Smooth muscle cell of the brain vasculature (primary cell): ENCODE data around the gene CLTB.
"Not testable (repeated sequence)": the region's sequence is repeated elsewhere in the genome, so short reads cannot be mapped to it uniquely, and the experiment has no call there.

Experiments
- DNase-seq: peaks from one replicate; pipeline ENCODE4 v3.0.0-alpha.2; 2012; ENCODE audit warnings: low read depth, low spot score

The CLTB gene

GRCh38 chr5:176426876-176427275 is 10.5 kb upstream of the CLTB start:
- no peak for DNase-seq

DNA sequence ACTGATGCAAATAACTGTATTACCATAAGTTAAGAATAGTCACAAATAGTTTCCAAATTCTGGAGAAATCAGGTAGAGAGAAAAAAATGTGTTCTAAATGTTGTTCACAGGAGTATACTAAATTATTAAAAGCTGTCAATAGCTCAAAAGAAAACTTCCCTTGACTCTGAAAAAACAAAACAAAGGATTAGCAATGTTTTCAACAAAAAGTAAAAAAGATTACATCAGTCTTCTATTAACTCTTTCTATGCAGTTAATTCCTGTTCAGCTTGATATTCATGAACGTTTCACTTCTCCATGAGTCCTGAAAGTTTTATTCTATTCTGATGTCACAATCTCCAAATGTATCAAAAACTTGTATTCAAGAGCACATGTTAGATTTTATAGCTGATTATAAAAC is 9.5 kb upstream of the CLTB start:
- DNase-seq: no peak

DNA sequence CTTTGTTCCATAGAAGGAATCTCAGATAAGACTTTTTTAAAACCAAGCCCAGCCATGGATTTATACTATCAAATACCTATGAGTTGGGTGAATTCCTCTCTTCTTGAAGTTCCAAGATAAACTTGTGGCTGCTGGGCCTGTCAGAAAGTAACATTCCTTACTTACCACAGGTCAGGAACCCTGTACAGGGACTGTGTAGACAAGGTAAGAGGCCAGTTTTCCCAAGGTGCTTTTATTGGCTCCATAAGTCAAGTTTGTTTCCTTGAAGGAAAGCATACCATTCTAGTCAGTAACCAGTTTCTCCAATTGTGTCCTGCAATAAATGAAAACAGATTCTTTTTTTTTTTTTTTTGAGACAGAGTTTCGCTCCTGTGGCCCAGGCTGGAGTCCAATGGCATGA is 8.8 kb upstream of the CLTB start:
- no peak for DNase-seq

DNA sequence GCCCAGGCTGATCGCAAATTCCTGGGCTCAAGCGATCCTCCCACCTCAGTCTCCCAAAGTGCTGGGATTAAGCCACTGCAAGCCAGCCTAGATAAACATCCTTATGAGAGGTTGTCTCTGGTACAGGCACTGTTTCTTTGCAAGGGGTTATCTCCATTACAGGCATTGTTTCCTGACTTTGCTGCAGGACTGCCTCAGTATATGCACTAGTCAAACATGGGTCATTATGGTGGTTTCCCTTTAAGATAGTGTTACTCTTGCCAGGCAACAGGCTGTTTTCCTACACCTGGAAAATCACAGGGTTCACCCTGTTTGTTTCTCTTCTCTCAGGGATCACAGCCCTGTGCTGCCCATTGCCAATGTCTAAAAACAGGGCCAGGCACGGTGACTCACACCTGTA is 7.8 kb upstream of the CLTB start:
- no peak for DNase-seq

DNA sequence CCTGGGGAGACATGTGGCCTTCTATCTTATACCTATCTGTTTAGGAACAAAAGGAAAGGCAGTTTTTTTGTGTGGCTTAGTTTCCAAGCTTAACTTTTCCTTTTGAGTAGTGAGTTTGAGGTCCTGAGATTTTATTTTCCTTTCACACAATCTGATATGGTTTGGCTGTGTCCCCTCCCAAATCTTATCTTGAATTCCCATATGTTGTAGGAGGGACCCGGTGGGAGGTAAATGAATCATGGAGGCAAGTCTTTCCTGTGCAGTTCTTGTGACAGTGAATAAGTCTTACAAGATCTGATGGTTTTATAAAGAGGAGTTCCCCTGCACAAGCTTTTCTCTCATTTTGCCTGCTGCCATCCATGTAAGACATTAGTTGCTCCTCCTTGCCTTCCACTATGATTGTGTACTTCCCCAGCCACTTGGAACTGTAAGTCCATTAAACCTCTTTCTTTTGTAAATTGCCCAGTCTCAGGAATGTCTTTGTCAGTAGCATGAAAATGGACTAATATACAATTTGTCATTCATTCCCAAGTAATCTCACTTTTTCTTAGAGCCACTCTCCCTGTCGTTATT is 4.7 kb upstream of the CLTB start:
- no peak for DNase-seq

- no peak for DNase-seq
Observed at GRCh38 chr5:176420086-176420485, 3.7 kb upstream of the CLTB start.

- no peak for DNase-seq
Observed at GRCh38 chr5:176418251-176418650, 1.9 kb upstream of the CLTB start.

DNA sequence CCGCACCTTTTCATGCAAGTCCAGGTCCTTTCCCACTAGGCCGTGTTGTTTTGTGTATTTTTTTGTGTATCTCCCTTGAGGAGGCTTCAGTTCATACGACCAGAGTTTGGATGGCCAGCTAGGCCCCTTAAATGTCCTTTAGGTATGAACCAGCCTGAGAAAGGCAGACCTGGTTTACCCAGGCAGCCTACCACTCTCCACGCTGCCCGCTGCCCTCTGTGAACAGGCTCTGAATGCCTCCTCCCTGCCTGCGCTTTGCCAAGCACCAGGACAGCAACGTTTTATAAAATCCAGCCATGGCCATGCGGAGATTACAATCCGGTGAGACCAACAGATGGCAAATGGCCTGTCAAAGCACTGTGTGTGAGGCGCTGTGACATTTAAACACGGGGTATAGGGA is 626 bp upstream of the CLTB start:
- DNase-seq: no peak

DNA sequence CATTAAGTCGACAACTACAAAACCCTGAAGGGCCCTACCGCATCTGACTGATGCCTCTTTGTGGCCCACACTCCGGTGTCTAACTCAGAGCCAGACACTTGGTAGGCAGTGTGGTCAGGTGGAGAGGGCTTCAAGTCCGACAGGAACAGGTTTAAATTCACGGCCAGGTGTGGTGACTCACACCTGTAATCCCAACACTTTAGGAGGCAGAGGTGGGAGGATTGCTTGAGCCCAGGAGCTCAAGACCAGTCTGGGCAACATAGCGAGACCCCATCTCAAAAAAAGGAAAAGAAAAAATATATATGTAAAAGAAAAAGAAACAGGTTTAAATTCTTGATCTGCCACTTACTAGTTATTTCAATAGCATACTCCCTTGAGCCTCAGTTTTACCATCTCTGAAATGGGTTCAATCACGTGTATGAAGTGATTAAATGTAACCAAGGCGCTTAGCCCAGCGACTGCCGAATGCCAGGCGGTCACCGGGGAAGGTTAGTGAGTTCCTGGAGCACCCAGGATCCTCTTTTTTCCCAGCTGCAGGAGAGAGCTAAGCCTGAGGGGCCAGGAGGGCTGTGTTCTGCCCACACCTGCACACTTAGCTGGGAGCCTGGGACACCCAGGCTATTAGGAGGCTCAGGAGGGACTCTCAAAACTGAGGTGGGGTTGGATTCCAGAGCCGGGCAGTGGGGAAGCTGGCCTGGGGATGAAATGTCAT is 943 bp downstream of the CLTB start:
- no peak for DNase-seq

DNA sequence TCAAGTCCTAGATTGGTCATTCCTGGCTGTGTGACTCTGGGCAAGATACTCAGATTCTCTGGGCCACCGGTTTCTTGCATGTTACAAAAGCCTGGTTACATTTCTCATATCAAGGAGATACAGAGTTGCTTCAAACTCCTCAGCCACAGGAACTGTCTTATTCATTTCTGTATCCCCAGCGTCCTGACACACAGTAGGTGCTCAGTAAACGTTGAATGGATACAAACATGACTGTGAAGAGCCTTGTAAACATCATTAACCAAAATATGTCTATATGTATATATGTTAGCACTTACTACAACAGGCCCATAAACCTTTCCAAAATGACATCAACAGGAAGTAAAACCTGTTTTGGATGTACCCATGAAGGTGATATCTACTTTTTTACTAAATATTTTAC is 1.6 kb downstream of the CLTB start:
- no peak for DNase-seq

DNA sequence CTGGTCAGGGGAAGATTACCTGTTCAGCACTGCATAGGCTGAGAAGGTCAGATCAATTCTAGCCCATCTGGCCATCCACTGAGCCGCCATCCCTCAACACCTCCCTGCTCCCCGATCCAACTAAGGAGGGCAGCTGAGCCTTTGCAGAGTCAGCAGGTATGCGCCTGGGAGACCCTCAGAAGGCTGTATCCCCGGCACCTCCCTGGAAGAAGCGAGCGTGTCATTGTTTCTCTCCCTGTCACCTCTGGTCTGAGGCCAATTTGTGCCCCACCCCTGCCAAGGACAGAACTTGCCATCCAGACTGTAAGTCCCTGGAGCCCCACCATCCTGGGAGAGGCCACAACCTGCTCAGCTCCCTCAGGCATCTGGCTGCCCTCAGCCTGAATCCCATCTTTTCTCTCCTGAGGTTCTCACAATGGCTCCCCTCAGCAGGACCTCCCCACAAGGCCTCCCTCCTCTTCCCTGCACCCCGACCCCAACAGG is 2.6 kb downstream of the CLTB start:
- DNase-seq: no peak

DNA sequence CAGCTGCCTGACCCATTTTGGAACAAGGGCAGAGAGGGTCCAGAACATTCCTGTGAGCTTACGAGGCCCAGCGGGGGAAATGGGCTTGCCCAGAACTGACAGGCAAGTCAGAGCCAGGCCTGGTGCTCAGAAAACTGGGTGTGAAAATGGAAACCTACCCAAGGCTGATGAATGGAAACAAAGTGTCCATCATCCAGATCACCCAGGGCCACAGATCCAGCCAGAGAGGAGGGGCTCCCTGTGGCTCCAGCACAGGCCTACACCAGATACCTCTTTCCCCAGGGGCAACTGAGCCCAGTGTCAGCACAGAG is 3.1 kb downstream of the CLTB start:
- peak; percentile 28 for DNase-seq

- no peak for DNase-seq
Observed at GRCh38 chr5:176412517-176413254, 3.7 kb downstream of the CLTB start.

GRCh38 chr5:176410486-176411180 is 5.7 kb downstream of the CLTB start:
- no peak for DNase-seq

DNA sequence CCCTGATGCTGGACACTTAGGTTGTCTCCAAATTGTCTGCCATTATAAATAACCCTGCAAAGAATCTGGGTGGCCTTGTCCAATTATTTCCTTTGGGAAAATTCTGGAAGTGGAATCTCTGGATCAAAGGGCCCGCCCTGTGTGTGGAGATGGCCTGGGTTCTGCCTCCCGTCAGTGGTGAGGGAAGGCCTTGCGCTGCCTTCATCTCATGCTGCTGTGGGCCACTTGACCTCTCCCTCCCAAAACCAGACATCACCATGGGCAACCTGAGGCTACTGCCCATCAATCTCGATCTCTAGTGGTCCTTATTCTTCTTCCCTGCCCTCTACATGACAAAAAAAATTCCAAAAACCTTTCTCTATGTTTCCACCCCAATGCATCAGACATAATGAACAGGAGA is 6.6 kb downstream of the CLTB start:
- no peak for DNase-seq

- no peak for DNase-seq
Observed at GRCh38 chr5:176408590-176408989, 7.7 kb downstream of the CLTB start.

DNA sequence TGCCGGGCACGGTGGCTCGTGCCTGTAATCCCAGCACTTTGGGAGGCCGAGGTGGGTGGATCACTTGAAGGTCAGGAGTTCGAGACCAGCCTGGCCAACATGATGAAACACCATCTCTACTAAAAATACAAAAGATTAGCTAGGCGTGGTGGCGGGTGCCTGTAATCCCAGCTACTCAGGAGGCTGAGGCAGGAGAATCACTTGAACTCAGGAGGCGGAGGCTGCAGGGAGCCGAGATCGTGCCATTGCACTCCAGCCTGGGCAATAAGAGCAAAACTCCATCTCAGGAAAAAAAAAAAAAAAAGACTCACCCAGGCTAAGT is 8.1 kb downstream of the CLTB start:
- not testable (repeated sequence) for DNase-seq

- no peak for DNase-seq
Observed at GRCh38 chr5:176407456-176408251, 8.7 kb downstream of the CLTB start.

DNA sequence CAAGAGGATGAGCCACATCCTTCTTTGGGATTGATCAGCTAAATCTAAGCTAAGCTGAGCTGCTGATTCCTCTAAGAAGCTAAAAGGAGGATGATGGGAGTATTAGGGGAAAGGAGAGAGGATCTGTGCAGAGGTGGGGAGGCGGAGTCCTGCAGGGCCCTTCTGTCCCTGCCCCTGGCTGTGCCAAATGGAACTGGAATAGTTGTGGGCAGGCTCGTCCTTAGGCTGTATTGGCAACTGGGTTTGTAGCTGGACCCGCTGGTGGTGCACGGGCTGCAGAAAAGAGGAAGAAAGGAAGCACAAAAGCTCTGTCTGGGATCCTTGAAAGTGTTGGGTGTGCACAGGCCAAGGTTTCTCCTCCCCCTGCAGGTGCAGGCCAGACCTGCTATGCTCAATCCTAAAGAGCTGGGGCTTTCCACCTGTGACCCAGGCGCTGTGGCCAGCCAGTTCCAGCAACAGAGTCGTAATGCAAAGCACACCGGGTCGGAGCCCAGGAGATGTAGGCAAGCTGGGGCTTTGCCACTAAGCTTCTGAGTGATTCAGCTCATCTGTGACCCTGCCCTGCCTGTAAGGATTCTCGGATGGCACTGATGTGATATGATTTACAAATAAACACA is 9.8 kb downstream of the CLTB start:
- no peak for DNase-seq

- DNase-seq: no peak
Observed at GRCh38 chr5:176405656-176406435, 10.5 kb downstream of the CLTB start.
